GM21576 (cell line): ENCODE data around the gene MACIR.

ENCODE experiments used
- ATAC-seq: cut with Tn5 transposase; IDR thresholded peaks from one replicate; pipeline ENCODE4 v1.9.1; 2021; ENCODE audit warnings: mild to moderate bottlenecking, moderate library complexity; ENCODE audit not compliant: unreplicated experiment

MACIR gene

DNA sequence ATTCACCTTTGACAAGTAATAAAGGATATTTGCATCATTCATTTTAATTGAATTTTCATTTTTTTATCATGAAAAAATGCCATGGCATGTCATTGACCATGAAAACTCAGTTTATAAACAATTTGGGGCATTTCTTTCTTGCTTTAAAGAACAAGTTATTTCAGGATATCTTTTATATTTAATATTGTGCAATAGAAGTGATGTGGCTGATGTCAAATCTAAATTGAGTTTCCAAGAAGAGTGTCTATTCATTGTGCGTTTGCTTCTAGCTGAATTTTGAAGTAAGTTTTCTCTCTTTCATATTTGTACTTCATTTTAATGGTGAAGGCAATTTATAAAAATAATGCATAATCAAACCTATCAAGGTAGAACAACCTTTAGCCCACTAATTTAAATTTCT lies 30.5 kb downstream of the MACIR start:
- ATAC-seq = no peak

DNA sequence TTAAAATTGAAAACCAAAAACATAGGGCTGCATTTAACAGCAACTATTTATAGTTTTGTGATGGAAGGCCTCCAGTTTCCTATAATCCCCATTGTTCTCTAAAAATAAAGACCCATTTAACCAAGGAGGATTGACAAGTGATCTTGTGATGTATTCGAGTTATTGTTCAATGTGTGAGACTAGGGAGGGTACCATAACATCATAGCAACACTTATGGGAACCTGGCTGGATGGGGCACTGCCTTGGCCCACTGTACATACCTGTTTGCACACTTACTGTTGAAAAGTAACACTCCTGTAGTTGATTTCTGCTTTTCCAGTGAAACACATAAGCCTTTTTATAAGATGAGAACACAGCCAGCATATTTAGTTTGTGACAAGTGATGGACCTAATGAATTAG lies 32.3 kb downstream of the MACIR start:
- ATAC-seq = no peak

DNA sequence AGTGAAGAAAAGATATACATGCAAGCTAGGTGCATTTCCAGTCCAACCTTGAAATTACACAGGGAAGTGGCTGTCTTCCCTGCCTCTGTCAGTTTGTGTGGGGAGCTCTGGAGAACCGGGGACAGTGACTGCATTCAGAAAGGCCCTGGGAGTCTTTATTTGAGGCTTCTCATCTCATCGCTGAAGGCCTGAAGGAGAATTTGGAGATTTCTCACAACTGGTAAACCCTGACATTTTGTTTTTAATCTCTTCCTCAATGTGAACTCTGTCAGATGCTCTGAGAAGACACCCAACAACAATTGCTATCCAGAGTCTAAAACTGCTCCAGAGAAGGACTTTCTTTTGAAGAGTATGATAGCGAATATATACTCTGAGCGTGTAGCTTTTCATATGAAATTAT lies 33.0 kb downstream of the MACIR start:
- ATAC-seq = no peak

DNA sequence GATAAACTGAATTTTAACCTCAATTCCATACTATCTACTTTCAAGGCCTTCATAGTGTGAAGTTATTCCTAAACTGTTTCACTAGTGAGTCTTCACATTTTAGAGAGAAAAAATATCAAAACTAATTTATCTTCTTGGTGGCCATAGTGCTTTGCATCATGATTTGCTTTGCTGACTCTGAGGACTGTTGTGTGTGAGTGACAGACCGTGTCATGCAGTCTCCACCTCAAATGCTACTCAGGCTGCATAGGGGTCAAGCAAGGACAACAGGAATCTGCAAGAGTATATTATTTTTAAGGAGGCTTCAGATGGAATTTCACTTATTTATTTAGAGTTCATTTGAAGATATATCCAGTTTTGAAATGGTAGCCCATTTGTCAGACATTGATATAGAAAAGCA lies 34.5 kb downstream of the MACIR start:
- ATAC-seq = no peak

DNA sequence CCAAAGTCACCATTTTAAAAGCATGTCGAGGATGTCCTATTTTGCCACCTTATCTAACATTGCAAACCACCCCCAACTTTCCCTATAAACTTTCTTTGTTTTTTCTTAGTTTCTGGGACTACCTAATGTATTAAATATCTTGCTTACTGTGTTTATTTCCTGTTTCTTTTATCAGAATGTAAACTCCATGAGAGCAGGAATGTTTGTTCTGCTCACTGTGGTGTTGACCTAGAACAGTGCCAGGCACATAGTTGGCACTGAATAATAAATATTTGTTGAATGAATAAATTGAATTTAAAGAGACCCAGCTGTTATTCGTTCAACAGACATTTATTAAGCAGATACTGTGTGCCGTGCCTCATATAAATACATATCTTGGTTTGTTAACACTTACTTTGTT lies 35.2 kb downstream of the MACIR start:
- ATAC-seq = no peak

DNA sequence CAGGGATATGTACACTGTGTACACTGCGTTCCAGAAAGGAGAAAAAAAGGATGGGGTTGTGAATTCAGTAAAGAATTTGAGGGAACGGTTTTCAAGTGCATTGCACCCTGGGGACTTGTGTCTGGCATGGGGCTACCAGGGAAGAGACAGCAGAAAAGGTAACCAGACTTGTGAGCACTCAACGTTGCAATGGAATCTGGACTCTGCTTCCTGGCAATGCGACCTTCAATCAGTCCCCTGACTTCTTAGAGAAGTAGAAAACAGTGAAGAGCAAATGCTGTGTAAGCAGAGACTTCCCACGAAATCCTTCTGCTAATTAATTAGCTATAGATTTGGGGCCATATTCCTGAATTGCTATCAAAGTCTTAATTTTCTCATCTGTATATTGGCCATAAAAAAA lies 36.3 kb downstream of the MACIR start:
- ATAC-seq = no peak

DNA sequence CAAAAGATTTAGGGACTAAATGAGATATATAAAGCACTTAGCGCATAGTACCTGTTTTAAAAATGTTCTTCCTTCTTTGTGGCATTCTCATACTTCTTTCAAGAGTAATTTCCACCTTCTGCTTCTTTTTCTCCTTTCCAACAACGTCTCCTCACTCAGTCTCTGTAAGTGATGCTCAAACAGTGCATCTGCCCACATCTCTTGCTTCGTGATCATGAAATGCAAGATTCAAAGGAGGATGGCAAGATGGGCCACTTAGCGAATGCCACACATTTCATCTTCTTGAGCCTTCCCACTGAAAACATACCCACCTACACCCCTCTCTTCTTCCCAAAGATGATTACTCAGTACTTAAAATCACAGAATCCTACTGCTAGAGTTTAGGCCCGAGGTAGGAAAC lies 36.9 kb downstream of the MACIR start:
- no peak for ATAC-seq

DNA sequence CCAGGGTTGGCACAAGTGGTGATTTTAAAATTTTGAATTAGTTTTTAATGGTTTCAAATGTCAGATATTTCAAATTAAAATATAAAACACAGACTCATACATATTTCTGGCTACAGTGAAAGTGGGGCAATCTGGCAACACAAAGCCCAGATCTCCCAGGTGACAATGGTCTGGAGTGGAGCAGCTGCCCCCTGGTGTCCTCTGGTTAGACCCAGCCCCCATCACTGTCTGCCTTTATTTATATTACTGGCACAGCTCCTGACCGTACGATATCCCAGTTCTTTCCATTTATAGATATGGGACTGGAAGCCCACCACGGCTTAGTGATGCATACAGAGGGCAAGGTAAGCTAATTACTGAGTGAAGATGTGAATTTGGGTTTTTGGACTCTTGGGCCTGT lies 37.3 kb downstream of the MACIR start:
- ATAC-seq = no peak

DNA sequence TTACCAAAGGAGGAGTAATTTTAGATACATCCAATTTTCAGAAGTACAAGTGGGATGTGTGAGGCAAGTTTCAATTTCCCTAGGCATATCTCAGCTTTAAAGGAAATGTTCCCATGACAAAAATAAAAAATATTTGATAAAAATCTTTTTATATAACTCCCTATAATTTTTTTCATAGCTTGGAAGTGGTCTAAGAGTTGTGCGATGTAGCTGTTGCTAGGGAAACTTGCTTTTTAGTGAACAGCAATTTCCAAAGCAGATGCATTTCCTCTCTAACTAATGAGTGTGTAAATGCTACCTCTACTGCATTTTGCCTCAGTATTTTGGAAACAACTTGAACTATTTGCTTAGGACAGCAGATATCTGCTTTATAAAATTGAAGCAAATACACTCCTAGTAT lies 39.6 kb downstream of the MACIR start:
- no peak for ATAC-seq

DNA sequence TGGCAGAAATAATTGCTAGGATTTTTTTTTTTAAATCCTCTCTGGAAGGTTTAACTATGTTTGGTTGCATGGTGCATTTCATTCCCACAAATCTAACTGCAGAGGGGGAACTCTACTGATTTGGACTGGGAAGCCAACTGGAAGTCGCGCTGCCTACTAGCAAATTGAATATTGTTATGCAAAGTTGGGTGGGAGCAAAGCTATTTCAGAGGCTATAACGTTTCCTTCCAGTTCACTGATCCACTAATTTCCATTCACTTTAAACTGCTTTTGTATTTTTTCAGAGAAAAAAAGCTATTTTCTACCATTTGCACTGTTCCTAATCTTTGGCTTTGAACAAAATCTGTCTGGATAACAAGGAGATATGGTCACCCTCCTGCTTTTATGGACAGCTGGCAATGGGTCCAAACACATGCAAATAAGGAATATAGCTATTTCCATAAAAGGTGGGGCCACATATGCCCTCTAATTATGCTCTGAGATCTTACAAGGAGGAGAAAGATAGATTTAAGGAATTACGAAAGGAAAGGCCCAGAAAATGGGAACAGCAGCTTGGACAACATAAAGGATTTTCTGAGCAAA lies 40.1 kb downstream of the MACIR start:
- no peak for ATAC-seq

DNA sequence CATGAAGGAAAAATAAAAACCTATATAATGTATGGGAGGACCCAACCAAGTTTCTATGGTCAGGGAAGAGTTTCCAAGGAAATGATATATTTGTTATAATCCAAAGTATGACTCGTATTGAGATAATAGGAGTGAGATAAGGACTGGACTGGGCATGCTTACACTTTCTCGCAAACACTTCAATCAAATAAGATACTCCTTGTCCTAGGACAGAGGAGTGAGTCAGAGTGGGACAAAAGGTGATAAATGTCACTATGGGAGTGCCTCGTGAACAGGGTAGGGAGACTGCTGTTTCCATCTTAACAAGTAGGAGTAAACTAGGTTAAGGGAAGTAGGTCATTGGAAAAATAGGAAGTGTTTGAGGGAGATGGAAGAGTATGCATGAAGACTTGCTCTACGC lies 47.2 kb downstream of the MACIR start:
- ATAC-seq = no peak

DNA sequence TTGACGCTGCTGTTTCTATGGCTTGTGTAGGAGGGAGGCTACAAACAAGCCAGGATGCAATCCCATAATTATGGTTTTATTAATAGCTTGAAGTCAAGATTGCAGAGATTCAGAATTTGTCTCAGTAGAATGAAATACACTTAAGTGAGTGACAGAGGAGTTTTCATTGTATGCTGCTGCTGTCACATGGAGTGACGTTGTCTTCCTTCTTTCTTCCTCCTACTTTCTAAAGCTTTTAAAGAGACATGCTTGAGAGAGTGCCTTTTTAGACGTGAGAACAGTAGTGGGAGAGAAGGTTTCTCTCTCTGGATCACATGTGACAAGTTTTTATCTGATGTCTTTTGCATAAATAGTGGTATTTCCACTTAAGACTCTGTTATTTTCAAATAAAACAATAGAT lies 48.9 kb downstream of the MACIR start:
- ATAC-seq = no peak

DNA sequence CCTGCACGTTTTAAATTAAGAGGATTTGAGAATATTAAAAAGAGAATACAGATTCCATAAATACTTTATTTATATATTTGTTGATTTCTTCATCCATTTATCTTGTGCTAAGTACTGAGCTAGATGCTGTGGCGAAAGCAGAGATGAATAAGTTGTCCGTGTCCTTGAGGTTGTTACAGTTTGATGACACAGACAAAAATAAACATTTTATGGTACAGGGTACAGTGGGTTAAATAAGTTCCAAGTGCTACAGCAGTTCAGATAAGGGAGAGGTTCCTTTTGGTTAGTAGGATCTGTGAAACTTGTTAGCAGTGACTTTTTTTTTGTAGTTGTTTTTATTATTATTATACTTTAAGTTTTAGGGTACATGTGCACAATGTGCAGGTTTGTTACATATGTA lies 50.2 kb downstream of the MACIR start:
- ATAC-seq = no peak

DNA sequence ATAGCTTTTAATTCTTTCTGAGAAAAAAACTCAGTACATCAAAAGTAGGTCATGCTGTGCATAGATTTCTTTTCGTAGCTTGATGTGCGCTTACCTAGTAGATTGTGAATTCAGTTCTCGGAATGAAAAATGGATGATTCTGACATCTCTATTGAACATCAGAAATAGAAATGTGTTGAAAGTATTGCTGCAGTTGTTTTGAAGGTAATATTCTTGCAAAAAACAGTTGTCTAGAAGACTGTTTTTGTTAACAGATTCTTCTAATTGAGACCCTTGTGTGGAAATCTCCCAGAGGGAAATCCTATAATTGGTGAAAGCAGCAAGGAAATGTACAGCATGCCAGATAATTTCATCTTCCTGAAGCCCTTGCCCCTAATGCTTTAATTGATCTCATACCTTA lies 54.5 kb downstream of the MACIR start:
- no peak for ATAC-seq

DNA sequence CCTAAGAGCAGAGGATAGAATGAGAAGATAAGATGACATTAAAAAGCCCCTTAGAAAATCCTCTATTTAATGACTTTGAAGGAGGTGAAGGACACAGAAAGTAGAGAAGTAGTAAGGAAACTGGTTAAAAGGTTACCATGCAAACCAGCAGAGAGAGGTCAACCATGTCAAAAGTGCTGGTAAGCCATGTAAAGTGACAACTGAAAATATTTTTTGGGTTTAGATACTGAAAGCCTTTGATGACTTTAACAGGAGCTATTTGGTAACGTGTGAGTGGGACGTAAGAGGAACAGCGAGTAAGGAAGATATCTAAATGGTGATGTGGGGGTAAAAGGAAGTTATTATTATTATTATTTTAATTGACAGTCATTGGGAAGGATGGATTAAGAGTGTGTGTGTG lies 56.9 kb downstream of the MACIR start:
- no peak for ATAC-seq

DNA sequence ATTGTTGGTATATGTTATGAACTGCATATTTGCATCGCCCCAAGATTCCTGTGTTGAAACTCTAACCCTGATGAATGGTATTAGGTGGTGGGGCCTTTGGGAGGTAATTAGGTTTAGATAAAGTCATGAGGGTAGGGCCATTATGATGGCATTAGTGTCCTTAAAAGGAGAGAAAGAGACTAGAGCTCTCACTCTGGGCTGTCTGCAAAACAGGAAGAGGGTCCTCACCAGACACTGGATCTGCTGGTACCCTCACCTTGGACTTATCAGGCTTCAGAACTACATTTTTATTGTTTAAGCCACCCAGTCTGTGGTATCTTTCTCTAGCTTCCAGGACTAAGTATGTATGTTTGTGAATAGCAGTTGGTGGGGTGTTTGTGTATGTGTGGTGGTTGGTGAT lies 68.9 kb downstream of the MACIR start:
- no peak for ATAC-seq

DNA sequence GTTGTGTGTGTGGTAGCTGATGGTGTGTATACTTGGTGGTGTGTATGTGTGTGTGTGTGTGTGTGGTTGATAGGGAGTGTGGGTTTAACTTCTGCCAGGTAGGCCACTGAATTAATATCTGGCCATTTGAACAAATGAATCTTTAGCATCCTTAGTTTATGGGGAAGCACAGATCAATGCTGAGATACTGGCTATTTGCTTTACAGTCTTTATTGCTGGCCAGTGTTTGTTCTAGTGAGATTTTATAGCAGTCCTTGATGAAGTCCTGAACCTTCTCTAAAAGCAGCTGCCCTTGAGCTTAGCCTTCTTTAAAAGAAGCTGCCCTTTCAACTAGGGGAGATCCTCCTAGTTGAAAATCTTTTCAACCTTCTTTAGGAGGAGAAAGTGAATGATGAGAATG lies 69.3 kb downstream of the MACIR start:
- ATAC-seq = no peak
